Spleen (tissue), 7 donors: ENCODE results near the gene DYSF.

Source experiments
- CTCF ChIP-seq, 11 experiments: fragments of 200-600 bp in 7 of 11; fragments of 450-650 bp in 4 of 11; sonication (generic) in 4 of 11; IDR thresholded peaks in 8 of 11; conservative IDR thresholded peaks in 3 of 11; 1 replicate in 7 of 11; 2 replicates in 4 of 11; pipeline versions ENCODE4 v1.4.0 to v1.8.0; 2016 to 2021; ENCODE audit warnings: antibody characterized with exemption in 11 of 11, inconsistent platforms in 4 of 11, mild to moderate bottlenecking in 1 of 11
- POLR2A ChIP-seq, 3 donors: fragments of 450-650 bp; IDR thresholded peaks; one replicate each; pipeline ENCODE4 v1.5.1; 2017; ENCODE audit warnings: antibody characterized with exemption in 3 of 3, mild to moderate bottlenecking in 1 of 3
- POLR2AphosphoS5 ChIP-seq, 3 donors: sonication (generic); formaldehyde crosslinking; IDR thresholded peaks; one replicate each; pipeline ENCODE4 v1.5.1; 2017; ENCODE audit warnings: antibody characterized with exemption in 3 of 3
- donor health status: DM: no; HTN: no; CAD: no; lungs with moderate emphysema.
- donor health status: DM: no; HTN: no; CAD: no.
- donor health status: DM: no; HTN: no; CAD: no.

DNA sequence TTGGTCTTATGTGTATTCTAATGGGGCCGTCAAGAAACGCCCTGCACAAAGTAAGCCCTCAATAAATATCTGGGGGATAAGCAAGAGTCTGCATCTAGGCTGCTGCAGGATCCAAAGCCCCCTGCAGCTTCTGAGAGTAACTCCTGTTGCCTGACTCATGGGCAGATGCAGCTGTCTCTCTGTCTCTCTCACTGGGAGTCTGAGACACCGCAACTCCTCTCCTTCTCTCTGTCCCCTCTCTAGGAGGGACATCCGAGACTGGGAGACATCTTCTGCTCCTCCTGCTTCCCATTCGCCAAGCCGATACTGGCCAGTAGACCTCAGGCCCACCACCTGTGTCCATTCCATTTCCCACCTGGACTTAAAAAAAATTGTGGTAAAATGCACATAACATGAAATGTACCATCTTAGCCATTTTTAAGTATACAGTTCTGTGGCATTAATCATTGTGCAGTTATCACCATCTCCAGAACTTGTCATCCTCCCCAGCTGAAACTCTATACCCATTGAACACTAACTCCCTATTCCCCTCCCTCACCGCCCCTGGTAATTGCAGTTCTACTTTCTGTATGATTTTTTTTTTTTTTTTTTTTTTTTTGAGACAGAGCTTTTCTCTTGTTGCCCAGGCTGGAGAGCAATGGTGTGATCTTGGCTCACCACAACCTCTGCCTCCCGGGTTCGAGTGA is 20.1 kb downstream of the DYSF start:
- TF ChIP-seq CTCF (IDR thresholded peaks at IDR 0.05 in 8 of 11, conservative IDR thresholded peaks at IDR 0.05 in 3 of 11) = no peak
- TF ChIP-seq POLR2A (IDR thresholded peaks at IDR 0.05) = no peak
- TF ChIP-seq POLR2AphosphoS5 (IDR thresholded peaks at IDR 0.05) = no peak
